ENCODE data around the gene RPS27. TPM values are rescaled to one million over a fixed set of nuclear protein-coding genes. Genes with fewer than 3 reads are reported as not detected.

RPS27 gene
- total and polyA plus RNA-seq, 2 of the 13 experiments (the other 11 are each of a cell fraction or from before 2014, with no cell fraction given), result 3,737 to 9,964 TPM

GRCh38 chr1:153946622-153947241, 43.8 kb upstream of the RPS27 start, which contains the start of gene DENND4B (continued):
- TF ChIP-seq ZNF281 (CRISPR knock-in tag; IDR thresholded peaks at IDR 0.05; ENCODE audit: borderline replicate concordance), result peak; percentile 78; the same call in 1 of the 2 replicates
- TF ChIP-seq MAFF (IDR thresholded peaks at IDR 0.05; ENCODE audit: low read depth, low read length), result no peak
- TF ChIP-seq NKX3-1 (CRISPR knock-in tag; IDR thresholded peaks at IDR 0.05), result no peak
- TF ChIP-seq ZNF670 (CRISPR knock-in tag; IDR thresholded peaks at IDR 0.05; ENCODE audit: borderline replicate concordance), result 0 out of 2 replicates have a peak, but pooled peaks have one; percentile 51
- TF ChIP-seq, protein P1, sequence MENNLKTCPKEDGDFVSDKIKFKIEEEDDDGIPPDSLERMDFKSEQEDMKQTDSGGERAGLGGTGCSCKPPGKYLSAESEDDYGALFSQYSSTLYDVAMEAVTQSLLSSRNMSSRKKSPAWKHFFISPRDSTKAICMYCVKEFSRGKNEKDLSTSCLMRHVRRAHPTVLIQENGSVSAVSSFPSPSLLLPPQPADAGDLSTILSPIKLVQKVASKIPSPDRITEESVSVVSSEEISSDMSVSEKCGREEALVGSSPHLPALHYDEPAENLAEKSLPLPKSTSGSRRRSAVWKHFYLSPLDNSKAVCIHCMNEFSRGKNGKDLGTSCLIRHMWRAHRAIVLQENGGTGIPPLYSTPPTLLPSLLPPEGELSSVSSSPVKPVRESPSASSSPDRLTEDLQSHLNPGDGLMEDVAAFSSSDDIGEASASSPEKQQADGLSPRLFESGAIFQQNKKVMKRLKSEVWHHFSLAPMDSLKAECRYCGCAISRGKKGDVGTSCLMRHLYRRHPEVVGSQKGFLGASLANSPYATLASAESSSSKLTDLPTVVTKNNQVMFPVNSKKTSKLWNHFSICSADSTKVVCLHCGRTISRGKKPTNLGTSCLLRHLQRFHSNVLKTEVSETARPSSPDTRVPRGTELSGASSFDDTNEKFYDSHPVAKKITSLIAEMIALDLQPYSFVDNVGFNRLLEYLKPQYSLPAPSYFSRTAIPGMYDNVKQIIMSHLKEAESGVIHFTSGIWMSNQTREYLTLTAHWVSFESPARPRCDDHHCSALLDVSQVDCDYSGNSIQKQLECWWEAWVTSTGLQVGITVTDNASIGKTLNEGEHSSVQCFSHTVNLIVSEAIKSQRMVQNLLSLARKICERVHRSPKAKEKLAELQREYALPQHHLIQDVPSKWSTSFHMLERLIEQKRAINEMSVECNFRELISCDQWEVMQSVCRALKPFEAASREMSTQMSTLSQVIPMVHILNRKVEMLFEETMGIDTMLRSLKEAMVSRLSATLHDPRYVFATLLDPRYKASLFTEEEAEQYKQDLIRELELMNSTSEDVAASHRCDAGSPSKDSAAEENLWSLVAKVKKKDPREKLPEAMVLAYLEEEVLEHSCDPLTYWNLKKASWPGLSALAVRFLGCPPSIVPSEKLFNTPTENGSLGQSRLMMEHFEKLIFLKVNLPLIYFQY (CRISPR knock-in tag; IDR thresholded peaks at IDR 0.05; ENCODE audit: borderline replicate concordance), result peak; percentile 57; the same call in 1 of the 2 replicates
- TF ChIP-seq CHCHD3 (CRISPR knock-in tag; IDR thresholded peaks at IDR 0.05), result no peak
- TF ChIP-seq, protein P2, sequence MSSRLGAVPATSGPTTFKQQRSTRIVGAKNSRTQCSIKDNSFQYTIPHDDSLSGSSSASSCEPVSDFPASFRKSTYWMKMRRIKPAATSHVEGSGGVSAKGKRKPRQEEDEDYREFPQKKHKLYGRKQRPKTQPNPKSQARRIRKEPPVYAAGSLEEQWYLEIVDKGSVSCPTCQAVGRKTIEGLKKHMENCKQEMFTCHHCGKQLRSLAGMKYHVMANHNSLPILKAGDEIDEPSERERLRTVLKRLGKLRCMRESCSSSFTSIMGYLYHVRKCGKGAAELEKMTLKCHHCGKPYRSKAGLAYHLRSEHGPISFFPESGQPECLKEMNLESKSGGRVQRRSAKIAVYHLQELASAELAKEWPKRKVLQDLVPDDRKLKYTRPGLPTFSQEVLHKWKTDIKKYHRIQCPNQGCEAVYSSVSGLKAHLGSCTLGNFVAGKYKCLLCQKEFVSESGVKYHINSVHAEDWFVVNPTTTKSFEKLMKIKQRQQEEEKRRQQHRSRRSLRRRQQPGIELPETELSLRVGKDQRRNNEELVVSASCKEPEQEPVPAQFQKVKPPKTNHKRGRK (CRISPR knock-in tag; IDR thresholded peaks at IDR 0.05), result no peak
- TF ChIP-seq ZNF770 (CRISPR knock-in tag; IDR thresholded peaks at IDR 0.05), result 0 out of 2 replicates have a peak, but pooled peaks have one; percentile 27
- TF ChIP-seq ISL2 (CRISPR knock-in tag; IDR thresholded peaks at IDR 0.05), result peak; percentile 66; the same call in 1 of the 2 replicates
- peak; percentile 75 for TF ChIP-seq ZNF639 (CRISPR knock-in tag; conservative IDR thresholded peaks at IDR 0.05)
